CD1c-positive myeloid dendritic cell (primary cell): ENCODE results near the gene OCA2.

Source experiments
- DNase-seq: peaks from one replicate; pipeline ENCODE4 v3.0.0-alpha.2; 2016; ENCODE audit errors: extremely low spot score

OCA2 gene

GRCh38 chr15:28079313-28079969 lies 19.7 kb downstream of the OCA2 start:
- DNase-seq, result no peak

DNA sequence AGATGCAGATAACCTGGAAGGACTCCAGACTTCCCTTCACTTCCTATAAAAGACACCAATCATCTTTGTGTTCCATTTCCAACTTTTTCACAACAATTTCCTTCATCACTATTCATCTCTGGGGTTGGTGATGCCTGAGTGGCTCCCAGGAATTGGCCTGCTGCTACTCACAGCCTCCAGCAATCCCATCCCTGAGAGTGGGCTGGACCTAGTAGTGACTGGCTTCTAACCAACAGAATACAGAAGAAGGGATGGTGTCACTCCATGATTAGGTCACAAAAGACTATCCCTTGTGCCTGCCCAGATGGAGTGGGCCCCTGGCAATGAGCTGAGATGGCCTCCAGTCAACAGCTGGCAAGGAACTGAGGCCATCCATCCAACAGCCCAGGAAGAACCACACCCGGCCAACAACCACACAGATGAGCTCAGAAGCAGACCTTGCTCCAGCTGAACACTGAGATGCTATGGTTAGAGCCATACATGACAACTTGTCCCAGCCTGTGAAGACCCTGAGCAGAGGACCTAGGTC lies 20.9 kb downstream of the OCA2 start:
- no peak for DNase-seq

DNA sequence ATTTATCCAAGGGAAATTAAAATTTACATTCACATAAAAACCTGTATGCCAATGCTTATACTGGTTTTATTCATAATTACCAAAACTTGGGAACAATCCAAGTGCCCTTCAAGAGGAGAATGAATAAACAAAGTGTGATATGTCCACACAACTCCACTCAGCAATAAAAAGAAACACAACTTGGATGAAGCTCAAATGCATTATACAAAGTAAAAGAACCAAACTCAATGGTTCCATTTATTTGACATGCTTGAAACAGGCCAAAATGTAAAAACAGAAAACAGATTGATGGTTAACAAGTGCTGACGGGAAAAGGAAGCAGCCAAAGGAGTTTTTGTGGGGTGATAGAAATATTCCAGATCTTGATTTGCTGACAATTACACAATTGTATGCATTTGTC lies 23.5 kb downstream of the OCA2 start:
- no peak for DNase-seq

GRCh38 chr15:28068930-28069329 lies 30.2 kb downstream of the OCA2 start:
- no peak for DNase-seq

- no peak for DNase-seq
Observed at GRCh38 chr15:28066231-28066630, 32.9 kb downstream of the OCA2 start.

GRCh38 chr15:28060005-28060404 lies 39.1 kb downstream of the OCA2 start:
- no peak for DNase-seq

GRCh38 chr15:28058082-28058481 lies 41.0 kb downstream of the OCA2 start:
- no peak for DNase-seq

DNA sequence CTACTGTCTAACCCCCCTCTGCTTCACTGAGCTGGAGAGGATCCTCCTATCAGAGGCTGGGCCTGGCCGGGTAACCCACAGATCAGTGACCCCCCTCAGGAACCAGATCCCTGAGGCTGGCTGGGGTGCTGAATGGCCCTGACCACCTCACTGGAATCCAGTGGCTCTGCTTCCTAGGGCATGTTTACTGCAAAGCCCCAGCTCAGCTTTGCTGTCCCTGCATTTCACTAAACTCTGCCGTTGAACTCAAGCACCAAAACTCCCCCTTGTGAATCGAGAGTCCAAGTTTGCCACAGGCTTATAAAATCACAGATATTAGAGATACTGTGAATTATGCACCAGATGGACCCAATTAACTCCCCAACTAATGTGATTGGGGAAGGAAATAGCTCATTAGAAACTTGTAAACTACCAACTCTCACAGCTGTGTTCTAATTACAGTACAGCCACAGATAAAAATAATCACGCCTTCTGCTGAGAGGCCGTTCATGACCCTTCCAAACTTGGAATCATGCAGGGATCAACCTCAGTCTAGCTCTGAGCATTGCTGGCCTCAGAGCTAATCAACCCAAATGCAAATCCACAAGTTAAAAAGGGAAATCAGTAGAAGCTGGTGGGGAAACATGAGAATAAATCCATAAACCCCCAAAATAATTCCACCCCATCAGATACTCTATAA lies 47.0 kb downstream of the OCA2 start:
- DNase-seq, result no peak

DNA sequence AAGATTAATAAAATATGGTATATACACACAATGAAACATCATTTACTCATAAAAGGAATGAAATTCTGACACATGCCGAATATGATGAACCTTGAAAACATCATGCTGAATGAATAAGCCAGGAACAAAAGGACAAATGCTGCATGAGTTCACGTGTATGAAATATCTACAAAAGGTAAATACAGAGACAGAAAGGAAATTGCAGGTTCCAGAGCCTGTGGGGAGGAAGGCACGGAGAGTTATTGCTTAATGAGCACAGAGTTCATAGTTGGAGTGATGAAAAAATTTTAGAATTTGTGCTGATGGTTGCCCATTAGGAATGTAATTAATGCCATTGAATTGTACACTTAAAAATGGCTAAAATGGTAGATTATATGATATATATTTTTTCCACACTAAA lies 49.5 kb downstream of the OCA2 start:
- no peak for DNase-seq

DNA sequence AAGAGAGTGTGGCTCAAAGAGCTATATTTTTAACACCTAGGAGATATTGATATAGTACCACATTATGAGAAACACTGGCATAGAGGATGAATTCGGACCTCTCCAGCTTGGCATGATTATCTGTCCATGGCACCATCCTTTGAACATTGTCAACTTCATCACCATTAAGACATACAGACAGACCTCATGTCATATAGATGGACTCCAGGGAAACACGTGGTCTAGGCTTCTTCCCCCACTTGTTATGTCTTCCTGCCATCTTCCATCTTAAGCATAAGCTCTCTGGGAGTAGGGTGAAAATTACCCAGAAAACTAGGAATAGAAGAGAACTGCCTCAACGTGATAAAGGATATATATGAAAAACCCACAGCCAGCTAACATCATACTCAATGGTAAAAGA lies 51.8 kb downstream of the OCA2 start:
- DNase-seq, result no peak

GRCh38 chr15:28044121-28044672 lies 54.9 kb downstream of the OCA2 start:
- no peak for DNase-seq

- DNase-seq, result no peak
Observed at GRCh38 chr15:28043691-28044091, 55.4 kb downstream of the OCA2 start.

- DNase-seq, result no peak
Observed at GRCh38 chr15:28037969-28038590, 61.0 kb downstream of the OCA2 start.

DNA sequence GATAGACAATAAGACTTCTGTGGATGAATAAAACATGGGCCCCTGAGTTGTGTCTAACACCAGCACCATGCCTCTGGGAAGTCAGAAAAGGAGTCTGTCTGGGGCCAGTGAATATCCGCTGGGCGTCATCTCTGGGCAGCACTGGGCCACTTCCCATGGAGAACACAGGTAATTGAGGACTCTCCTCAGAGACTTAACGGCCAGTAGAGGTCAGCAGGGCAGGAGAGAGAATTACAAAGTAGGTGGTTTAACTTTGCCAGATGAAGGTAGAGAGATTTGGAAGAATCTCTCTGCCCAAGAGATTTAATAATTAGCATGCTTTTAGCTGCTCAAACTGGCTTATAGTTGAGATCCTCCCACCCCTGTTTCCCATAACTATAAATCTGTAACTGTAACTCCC lies 65.7 kb downstream of the OCA2 start:
- DNase-seq, result no peak

- no peak for DNase-seq
Observed at GRCh38 chr15:28030801-28031200, 68.3 kb downstream of the OCA2 start.

GRCh38 chr15:28027714-28028076 lies 71.4 kb downstream of the OCA2 start:
- DNase-seq, result no peak

GRCh38 chr15:28026764-28027713 lies 72.1 kb downstream of the OCA2 start:
- no peak for DNase-seq

DNA sequence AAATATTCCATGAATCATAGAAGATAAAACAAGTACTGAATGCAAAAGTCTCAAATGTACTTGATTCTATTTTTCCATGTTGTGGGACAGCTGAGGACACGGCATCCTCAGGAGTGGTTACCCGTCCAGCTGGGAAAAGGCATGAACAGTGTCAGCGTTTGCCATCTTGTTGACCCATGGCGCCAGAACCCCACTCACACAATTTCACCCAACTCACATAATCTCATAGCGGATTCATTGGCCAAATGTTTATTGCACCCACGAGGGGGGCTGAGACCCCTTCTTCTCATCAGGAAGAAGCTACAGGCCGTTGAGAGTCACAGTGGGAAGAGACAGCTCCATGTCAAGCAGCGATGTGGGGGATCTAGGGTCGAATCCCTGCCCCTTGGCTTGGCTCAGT lies 72.9 kb downstream of the OCA2 start:
- no peak for DNase-seq

GRCh38 chr15:28025413-28025812 lies 73.7 kb downstream of the OCA2 start:
- no peak for DNase-seq

DNA sequence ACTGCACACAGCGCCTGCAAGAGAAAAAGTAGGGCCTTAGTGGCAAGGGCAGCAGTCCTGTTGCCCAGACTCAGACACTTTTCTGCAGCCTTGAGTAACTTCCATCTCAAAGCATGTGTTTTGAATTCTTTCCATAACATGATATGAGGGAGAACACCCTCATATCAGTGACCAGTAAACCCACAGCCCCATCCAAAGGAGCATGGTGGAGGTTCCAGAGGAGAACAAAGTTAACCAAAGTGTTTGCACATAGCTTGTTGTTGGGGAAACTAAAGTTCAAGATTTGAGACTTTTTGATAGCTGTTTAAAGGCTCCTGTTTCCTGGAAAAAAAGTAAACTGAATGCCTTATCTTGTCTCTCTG lies 74.2 kb downstream of the OCA2 start:
- DNase-seq, result no peak

GRCh38 chr15:28023933-28024888 lies 74.9 kb downstream of the OCA2 start:
- no peak for DNase-seq
